SH-SY5Y (cell line): Measurements from ENCODE around the gene MARS1.

Experiments
- GATA2 ChIP-seq: IDR thresholded peaks from 2 replicates; pipeline ENCODE4 v1.6.1; 2011; ENCODE audit warnings: mild to moderate bottlenecking, low read depth, low read length
- GATA3 ChIP-seq: IDR thresholded peaks from 2 replicates; pipeline ENCODE4 v1.6.1; 2011; ENCODE audit warnings: low read depth, mild to moderate bottlenecking, low read length, moderate library complexity

GRCh38 chr12:57470286-57470969 is 17.4 kb upstream of the MARS1 start:
- TF ChIP-seq GATA2: no peak
- no peak for TF ChIP-seq GATA3
